SK-N-SH treated with all-trans-retinoic acid at 6 μM for 48 hours (cell line): ENCODE measurements around the gene COL19A1.
"Not testable (repeated sequence)": the region's sequence is repeated elsewhere in the genome, so short reads cannot be mapped to it uniquely, and the experiment has no call there.

Experiments
- ZFP3 ChIP-seq: fragments of 250-450 bp; sonication (Bioruptor Pico); IDR thresholded peaks from 2 replicates; pipeline ENCODE4 v1.5.0; 2020; ENCODE audit warnings: mild to moderate bottlenecking, moderate library complexity
- ZFP30 ChIP-seq: fragments of 450-650 bp; formaldehyde crosslinking; IDR thresholded peaks from 2 replicates; pipeline ENCODE4 v1.5.0; 2022; ENCODE audit warnings: mild to moderate bottlenecking, moderate library complexity

DNA sequence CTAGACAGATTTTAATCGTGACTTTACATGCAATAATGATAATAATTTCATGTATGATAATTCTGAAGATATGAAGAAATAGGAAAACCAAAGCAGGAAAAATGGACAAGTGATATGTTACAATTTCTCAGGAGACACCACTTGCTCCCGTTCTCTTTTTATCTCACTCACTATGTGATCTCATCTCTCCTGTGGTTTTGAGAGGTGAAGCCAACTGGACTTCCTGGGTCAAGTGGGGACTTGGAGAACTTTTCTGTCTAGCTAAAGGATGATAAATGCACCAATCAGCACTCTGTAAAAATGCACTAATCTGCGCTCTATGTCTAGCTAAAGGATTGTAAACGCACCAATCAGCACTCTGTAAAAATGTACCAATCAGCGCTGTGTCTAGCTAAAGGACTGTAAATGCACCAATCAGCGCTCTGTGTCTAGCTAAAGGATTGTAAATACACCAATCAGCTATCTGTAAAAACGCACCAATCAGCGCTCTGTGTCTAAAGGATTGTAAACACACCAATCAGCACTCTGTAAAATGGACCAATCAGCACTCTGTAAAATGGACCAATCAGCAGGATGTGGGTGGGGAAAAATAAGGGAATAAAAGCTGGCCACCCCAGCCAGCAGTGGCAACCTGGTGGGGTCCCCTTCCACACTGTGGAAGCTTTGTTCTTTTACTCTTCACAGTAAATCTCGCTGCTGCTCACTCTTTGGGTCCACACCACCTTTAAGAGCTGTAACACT, 23.0 kb downstream of the COL19A1 start:
- TF ChIP-seq ZFP30, ZFP3 (CRISPR knock-in tag): not testable (repeated sequence)
